ENCODE data around the gene ZBTB48.

DNA sequence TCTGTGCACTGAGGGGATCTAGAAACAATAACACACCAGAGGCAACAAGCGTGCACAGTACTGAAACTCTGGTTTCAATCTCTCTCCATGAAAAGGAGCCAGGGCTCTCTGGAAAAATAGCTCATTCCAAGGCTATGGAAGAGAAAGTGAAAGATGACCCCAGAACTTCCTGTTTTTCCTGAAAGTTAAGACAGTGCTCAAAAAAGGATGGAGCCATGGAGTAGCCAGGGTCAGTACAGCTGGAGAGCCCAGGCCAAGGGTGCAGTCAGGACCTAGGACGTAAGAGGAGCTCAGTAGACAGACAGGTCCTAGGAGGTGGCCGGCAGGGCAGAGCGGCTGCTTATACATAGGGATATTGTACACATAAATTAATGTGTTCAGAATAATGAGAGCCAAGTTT is 44.6 kb upstream of the ZBTB48 start:
- TF ChIP-seq, protein P1, sequence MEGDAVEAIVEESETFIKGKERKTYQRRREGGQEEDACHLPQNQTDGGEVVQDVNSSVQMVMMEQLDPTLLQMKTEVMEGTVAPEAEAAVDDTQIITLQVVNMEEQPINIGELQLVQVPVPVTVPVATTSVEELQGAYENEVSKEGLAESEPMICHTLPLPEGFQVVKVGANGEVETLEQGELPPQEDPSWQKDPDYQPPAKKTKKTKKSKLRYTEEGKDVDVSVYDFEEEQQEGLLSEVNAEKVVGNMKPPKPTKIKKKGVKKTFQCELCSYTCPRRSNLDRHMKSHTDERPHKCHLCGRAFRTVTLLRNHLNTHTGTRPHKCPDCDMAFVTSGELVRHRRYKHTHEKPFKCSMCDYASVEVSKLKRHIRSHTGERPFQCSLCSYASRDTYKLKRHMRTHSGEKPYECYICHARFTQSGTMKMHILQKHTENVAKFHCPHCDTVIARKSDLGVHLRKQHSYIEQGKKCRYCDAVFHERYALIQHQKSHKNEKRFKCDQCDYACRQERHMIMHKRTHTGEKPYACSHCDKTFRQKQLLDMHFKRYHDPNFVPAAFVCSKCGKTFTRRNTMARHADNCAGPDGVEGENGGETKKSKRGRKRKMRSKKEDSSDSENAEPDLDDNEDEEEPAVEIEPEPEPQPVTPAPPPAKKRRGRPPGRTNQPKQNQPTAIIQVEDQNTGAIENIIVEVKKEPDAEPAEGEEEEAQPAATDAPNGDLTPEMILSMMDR (IDR thresholded peaks at IDR 0.05) = no peak
- no peak for TF ChIP-seq POLR2A (IDR thresholded peaks at IDR 0.05)

Data from uterus (tissue), 2 donors.